HL-60 (cell line): Measurements from ENCODE around the gene ARF6.

Source experiments
- DNase-seq, 2 experiments: peaks; one replicate each; pipeline ENCODE4 v3.0.0-alpha.2; 2010 to 2020; ENCODE audit warnings: low read depth in 1 of 2, low spot score in 1 of 2
- H3K27ac ChIP-seq: fragments of 250-450 bp; sonication (Bioruptor Pico); replicated peaks from 2 replicates; pipeline ENCODE4 v1.5.1; 2020; ENCODE audit warnings: mild to moderate bottlenecking, moderate library complexity
- H3K27me3 ChIP-seq: fragments of 250-450 bp; sonication (Bioruptor Pico); 2 replicates; pipeline ENCODE4 v1.5.1; 2021; ENCODE audit warnings: mild to moderate bottlenecking, moderate library complexity; ENCODE audit not compliant: insufficient read depth, poor library complexity, severe bottlenecking
- H3K4me3 ChIP-seq: replicated peaks from 2 replicates; pipeline ENCODE4 v1.5.1; 2011; ENCODE audit warnings: mild to moderate bottlenecking, control low read depth, low read length; ENCODE audit not compliant: insufficient read depth
- GABPA ChIP-seq: IDR thresholded peaks from 2 replicates; pipeline ENCODE4 v1.6.1; 2012; ENCODE audit warnings: low read depth
- POLR2AphosphoS5 ChIP-seq: IDR thresholded peaks from 2 replicates; pipeline ENCODE4 v1.6.1; 2012; ENCODE audit warnings: low read depth
- SPI1 ChIP-seq: IDR thresholded peaks from 2 replicates; pipeline ENCODE4 v1.6.1; 2012; ENCODE audit warnings: low read depth, mild to moderate bottlenecking, borderline replicate concordance
- TF ChIP-seq, protein P1 (sequence below): IDR thresholded peaks from one replicate; pipeline ENCODE4 v1.5.1; 2011; ENCODE audit warnings: low read length, control low read depth, inconsistent platforms; ENCODE audit not compliant: insufficient read depth
- TF ChIP-seq, protein P2 (sequence below): IDR thresholded peaks from 2 replicates; pipeline ENCODE4 v1.6.1; 2012; ENCODE audit warnings: low read depth; ENCODE audit not compliant: insufficient replicate concordance

The ARF6 gene

DNA sequence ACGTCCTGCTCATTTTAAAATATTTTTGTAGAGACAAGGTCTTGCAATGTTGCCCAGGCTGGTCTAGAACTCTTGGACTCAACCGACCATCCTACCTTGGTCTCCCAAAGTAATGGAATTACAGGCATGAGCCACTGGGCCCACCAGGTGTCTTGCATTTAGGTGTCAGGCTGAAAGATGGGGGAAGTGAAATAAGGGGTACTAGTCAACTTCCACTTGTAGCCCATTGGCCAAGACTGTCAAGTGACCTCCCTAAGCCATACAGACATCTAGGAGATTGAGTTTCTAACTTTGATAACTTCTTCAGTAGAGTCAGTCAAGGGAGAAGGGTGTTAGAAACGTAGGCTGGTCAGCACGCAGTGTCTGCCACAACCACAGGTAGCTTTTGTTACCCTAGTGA lies 32.0 kb downstream of the ARF6 start:
- no peak overlapping the region for H3K4me3 ChIP-seq
- no peaks in the 10 kb centered on the region for H3K27me3 ChIP-seq
- no peak for DNase-seq
- H3K27ac ChIP-seq = no peak overlapping the region
- TF ChIP-seq SPI1 (no peak), GABPA (no peak), POLR2AphosphoS5 (no peak)
- TF ChIP-seq, protein P1, sequence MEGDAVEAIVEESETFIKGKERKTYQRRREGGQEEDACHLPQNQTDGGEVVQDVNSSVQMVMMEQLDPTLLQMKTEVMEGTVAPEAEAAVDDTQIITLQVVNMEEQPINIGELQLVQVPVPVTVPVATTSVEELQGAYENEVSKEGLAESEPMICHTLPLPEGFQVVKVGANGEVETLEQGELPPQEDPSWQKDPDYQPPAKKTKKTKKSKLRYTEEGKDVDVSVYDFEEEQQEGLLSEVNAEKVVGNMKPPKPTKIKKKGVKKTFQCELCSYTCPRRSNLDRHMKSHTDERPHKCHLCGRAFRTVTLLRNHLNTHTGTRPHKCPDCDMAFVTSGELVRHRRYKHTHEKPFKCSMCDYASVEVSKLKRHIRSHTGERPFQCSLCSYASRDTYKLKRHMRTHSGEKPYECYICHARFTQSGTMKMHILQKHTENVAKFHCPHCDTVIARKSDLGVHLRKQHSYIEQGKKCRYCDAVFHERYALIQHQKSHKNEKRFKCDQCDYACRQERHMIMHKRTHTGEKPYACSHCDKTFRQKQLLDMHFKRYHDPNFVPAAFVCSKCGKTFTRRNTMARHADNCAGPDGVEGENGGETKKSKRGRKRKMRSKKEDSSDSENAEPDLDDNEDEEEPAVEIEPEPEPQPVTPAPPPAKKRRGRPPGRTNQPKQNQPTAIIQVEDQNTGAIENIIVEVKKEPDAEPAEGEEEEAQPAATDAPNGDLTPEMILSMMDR = no peak
- TF ChIP-seq, protein P2, sequence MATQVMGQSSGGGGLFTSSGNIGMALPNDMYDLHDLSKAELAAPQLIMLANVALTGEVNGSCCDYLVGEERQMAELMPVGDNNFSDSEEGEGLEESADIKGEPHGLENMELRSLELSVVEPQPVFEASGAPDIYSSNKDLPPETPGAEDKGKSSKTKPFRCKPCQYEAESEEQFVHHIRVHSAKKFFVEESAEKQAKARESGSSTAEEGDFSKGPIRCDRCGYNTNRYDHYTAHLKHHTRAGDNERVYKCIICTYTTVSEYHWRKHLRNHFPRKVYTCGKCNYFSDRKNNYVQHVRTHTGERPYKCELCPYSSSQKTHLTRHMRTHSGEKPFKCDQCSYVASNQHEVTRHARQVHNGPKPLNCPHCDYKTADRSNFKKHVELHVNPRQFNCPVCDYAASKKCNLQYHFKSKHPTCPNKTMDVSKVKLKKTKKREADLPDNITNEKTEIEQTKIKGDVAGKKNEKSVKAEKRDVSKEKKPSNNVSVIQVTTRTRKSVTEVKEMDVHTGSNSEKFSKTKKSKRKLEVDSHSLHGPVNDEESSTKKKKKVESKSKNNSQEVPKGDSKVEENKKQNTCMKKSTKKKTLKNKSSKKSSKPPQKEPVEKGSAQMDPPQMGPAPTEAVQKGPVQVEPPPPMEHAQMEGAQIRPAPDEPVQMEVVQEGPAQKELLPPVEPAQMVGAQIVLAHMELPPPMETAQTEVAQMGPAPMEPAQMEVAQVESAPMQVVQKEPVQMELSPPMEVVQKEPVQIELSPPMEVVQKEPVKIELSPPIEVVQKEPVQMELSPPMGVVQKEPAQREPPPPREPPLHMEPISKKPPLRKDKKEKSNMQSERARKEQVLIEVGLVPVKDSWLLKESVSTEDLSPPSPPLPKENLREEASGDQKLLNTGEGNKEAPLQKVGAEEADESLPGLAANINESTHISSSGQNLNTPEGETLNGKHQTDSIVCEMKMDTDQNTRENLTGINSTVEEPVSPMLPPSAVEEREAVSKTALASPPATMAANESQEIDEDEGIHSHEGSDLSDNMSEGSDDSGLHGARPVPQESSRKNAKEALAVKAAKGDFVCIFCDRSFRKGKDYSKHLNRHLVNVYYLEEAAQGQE = no peak

DNA sequence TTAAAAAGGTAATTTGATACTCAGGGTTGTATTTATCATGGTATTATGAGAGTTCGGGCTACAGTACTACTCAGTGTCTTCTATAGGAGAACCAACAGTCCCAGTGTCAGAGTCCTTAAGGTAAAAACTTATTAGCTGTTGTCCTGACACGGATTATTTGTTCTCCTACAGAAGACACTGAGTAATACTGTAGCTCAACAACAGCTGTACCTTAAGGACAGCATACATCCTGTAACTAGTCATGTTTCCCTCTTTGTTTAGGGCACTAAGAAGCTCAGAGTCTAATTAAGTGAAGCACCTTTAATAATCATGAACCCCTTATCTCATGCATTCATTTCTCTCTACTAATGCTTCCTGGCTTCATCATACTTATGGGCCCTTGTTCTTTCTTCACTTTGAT lies 33.9 kb downstream of the ARF6 start:
- no peak for DNase-seq
- Histone ChIP-seq H3K4me3 (no peak overlapping the region), H3K27ac (no peak overlapping the region), H3K27me3 (no peaks in the 10 kb centered on the region)
- TF ChIP-seq, protein P1 = no peak
- TF ChIP-seq, protein P2 = no peak
- TF ChIP-seq POLR2AphosphoS5 (no peak), SPI1 (no peak), GABPA (no peak)

DNA sequence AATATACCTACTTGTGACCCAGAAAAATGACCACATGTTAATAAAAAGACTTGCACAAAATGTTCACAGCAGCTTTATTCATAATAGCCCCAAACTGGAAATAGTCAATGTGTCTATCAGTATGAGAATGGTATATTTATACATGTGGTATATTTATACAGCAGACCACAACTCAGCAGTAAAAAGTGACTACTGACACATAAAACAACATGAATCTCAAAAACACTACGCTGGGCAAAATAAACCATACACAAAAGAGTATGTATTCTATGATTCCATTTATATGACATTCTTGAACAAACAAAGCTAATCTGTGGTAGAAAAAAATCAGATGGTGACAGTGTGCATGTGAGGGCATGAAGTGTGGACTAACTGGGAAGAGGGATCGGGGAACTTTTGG lies 35.1 kb downstream of the ARF6 start:
- no peak overlapping the region for H3K27ac ChIP-seq
- no peak overlapping the region for H3K4me3 ChIP-seq
- TF ChIP-seq, protein P2 = no peak
- TF ChIP-seq POLR2AphosphoS5 (no peak), GABPA (no peak)
- TF ChIP-seq, protein P1 = no peak
- H3K27me3 ChIP-seq = no peaks in the 10 kb centered on the region
- DNase-seq = no peak
